ENCODE data around the gene GOSR1. TPM values are rescaled to one million over a fixed set of nuclear protein-coding genes. Genes with fewer than 3 reads are reported as not detected.
"Not testable (repeated sequence)": the region's sequence is repeated elsewhere in the genome, so short reads cannot be mapped to it uniquely, and the experiment has no call there.

Gene GOSR1
- total RNA-seq, 1 experiment from 2014 or later: 12.0 TPM

GRCh38 chr17:30545024-30545423, 67.8 kb downstream of the GOSR1 start:
- Histone ChIP-seq H3K27me3 (ENCODE audit: control insufficient read depth, insufficient read depth, low read length) (no peaks in the 10 kb centered on the region), H3K4me3 (ENCODE audit: insufficient read depth, low read depth, low read length) (no peak overlapping the region), H3K36me3 (replicated peaks; ENCODE audit: control insufficient read depth, insufficient read depth, low read length) (no peaks in the 10 kb centered on the region)
- DNase-seq: no peak

DNA sequence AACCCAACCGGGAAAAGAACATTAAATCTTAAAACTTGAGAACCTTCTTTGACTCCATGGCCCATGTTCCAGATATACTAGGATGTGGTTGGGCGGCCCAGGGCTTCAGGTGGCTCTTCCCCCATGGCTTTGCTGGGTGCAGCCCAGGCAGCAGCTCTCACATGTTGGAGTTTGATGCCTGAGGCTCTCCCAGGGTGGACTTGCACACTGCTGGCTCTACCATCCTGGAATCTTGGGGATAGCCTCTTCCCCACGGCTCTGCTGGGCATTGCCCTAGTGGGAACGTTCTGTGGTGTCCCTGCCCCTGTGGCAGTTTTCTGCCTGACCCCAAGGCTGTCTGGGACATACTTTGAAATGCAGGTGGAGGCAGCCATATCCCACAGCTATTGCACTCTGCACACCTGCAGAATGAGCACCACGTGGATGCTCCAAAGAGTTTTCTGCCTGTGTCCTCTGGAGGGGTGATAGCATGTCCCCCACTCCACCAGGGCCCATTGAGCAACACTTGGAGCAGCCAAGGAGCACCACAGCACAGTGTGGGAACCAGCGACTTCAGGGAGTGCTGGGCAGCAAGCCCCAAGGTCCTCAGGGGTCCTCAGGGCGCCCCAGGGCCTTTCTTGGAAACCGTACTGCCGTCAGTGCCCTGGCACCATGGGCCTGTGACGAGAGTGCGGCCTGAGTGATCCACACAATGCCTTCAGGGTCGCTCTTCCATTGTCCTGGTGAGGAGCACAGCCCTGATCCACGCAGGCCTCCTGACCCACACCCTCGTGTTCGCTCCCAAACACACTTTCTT, 70.8 kb downstream of the GOSR1 start:
- no peak for DNase-seq
- H3K36me3 ChIP-seq (replicated peaks; ENCODE audit: control insufficient read depth, insufficient read depth, low read length): no peaks in the 10 kb centered on the region
- H3K4me3 ChIP-seq (ENCODE audit: insufficient read depth, low read depth, low read length): no peak overlapping the region
- H3K27me3 ChIP-seq (ENCODE audit: control insufficient read depth, insufficient read depth, low read length): no peaks in the 10 kb centered on the region

DNA sequence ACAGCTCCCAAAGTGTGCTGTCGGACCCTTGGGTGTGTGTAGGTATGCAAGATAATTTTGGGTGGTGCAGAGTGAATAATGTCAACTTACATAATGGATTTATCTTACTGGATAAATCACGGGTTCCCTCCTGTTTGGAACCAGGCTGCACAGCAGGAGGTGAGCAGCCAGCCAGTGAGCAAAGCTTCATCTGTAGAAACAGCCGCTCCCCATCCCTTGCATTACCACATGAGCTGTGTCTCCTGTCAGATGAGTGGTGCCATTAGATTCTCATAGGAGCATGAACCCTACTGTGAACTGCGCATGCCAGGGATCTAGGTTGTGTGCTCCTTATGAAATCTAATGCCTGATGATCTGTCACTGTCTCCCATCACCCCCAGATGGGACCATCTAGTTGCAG, 72.0 kb downstream of the GOSR1 start:
- not testable (repeated sequence) for DNase-seq; H3K4me3 ChIP-seq (ENCODE audit: insufficient read depth, low read depth, low read length); H3K27me3 ChIP-seq (ENCODE audit: control insufficient read depth, insufficient read depth, low read length); H3K36me3 ChIP-seq (replicated peaks; ENCODE audit: control insufficient read depth, insufficient read depth, low read length)

GRCh38 chr17:30549864-30550511, 72.8 kb downstream of the GOSR1 start:
- Histone ChIP-seq H3K27me3 (ENCODE audit: control insufficient read depth, insufficient read depth, low read length) (no peaks in the 10 kb centered on the region), H3K36me3 (replicated peaks; ENCODE audit: control insufficient read depth, insufficient read depth, low read length) (no peaks in the 10 kb centered on the region), H3K4me3 (ENCODE audit: insufficient read depth, low read depth, low read length) (no peak overlapping the region)
- no peak for DNase-seq

- DNase-seq: no peak
- no peaks in the 10 kb centered on the region for H3K27me3 ChIP-seq (ENCODE audit: control insufficient read depth, insufficient read depth, low read length)
Observed at GRCh38 chr17:30550512-30551273, 73.5 kb downstream of the GOSR1 start.

DNA sequence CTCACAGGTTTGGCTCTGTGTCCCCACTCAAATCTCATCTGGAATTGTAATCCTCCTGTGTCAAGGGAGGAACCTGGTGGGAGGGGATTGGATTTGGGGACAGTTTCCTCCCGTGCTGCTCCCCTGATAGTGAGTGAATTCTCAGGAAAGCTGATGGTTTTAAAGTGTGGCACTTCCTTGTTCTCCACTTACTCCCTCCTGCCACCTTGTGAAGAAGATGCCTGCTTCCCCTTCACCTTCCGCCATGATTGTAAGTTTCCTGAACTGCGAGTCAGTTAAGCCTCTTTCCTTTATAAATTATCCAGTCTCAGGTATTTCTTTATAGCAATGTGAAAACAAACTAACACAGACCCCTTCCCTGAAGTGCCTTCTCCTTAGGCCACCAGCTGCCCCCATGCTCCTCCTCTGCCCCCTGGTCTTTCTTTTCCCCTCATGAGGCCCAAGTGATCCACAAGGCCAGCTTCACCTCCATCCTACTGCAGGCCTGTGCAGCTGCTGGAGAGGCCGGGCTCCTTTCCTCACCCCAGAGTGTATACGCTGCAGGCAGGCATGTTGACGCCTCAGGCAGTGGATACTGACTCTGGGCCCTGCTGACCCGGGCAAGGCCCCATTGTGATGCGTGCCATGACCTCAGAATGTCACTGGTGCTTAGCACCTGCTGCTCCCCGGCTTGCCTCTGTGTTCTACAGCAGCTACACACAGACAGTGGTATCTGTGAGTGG, 74.2 kb downstream of the GOSR1 start:
- not testable (repeated sequence) for H3K4me3 ChIP-seq (ENCODE audit: insufficient read depth, low read depth, low read length); H3K36me3 ChIP-seq (replicated peaks; ENCODE audit: control insufficient read depth, insufficient read depth, low read length); H3K27me3 ChIP-seq (ENCODE audit: control insufficient read depth, insufficient read depth, low read length); DNase-seq

More at GRCh38 chr17:30550512-30551273, 73.5 kb downstream of the GOSR1 start:
- Histone ChIP-seq H3K36me3 (replicated peaks; ENCODE audit: control insufficient read depth, insufficient read depth, low read length) (no peaks in the 10 kb centered on the region), H3K4me3 (ENCODE audit: insufficient read depth, low read depth, low read length) (no peak overlapping the region)

- Histone ChIP-seq H3K36me3 (replicated peaks; ENCODE audit: control insufficient read depth, insufficient read depth, low read length) (no peaks in the 10 kb centered on the region), H3K4me3 (ENCODE audit: insufficient read depth, low read depth, low read length) (no peak overlapping the region), H3K27me3 (ENCODE audit: control insufficient read depth, insufficient read depth, low read length) (no peaks in the 10 kb centered on the region)
- DNase-seq: no peak
Observed at GRCh38 chr17:30551996-30552339, 74.8 kb downstream of the GOSR1 start.

- Histone ChIP-seq H3K4me3 (ENCODE audit: insufficient read depth, low read depth, low read length) (no peak overlapping the region), H3K27me3 (ENCODE audit: control insufficient read depth, insufficient read depth, low read length) (no peaks in the 10 kb centered on the region), H3K36me3 (replicated peaks; ENCODE audit: control insufficient read depth, insufficient read depth, low read length) (no peaks in the 10 kb centered on the region)
- DNase-seq: no peak
Observed at GRCh38 chr17:30552994-30553566, 75.9 kb downstream of the GOSR1 start.

- not testable (repeated sequence) for H3K27me3 ChIP-seq (ENCODE audit: control insufficient read depth, insufficient read depth, low read length); H3K36me3 ChIP-seq (replicated peaks; ENCODE audit: control insufficient read depth, insufficient read depth, low read length); DNase-seq; H3K4me3 ChIP-seq (ENCODE audit: insufficient read depth, low read depth, low read length)
Observed at GRCh38 chr17:30553823-30554440, 76.7 kb downstream of the GOSR1 start.

DNA sequence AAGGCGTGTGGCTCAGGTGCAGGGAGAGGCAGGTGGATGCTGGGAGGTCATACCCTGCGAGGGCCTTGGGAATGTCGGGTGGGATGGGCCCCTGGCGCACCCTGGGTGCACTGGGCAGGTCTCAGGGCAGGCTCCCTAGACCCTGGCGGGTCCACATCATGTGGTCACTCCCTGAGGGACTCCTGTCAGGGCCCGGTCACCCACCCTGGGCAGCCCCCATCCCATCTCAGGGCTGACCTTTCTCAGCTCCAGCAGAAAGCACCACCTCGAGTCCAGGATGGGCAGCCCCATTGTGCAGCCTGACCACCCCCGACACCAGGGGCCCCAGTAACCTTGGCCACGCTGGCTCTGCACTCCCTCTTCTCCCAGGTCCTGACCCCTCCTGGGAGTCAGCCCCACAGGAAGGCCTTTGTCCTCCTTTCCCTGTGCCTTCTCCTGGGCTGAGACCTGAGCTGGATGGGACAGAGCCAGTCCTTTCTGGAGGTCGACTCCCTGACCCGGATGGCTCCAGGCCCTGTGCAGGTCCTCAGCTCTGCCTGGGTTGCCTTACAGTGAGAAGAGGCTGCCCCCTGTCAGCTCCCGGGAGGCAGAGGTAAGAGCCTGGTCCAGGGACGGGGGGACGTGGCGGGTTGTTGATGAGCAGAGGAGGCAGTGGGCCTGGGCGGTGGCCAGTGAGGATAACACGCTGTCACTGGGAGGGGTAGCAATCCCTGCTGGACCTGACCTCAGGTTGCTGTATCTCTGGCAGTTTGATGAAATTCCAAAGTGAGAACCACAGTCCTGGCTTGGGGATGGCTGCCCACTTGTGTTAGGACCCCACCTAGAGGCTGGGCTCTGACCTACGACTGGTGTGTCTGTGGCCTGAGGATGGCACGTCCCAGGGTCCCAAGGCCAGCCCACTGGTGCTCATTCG, 77.9 kb downstream of the GOSR1 start:
- DNase-seq: peak; percentile 81
- Histone ChIP-seq H3K36me3 (replicated peaks; ENCODE audit: control insufficient read depth, insufficient read depth, low read length) (no peaks in the 10 kb centered on the region), H3K4me3 (ENCODE audit: insufficient read depth, low read depth, low read length) (no peak overlapping the region), H3K27me3 (ENCODE audit: control insufficient read depth, insufficient read depth, low read length) (no peaks in the 10 kb centered on the region)

GRCh38 chr17:30555942-30556341, 78.7 kb downstream of the GOSR1 start:
- Histone ChIP-seq H3K36me3 (replicated peaks; ENCODE audit: control insufficient read depth, insufficient read depth, low read length) (no peaks in the 10 kb centered on the region), H3K4me3 (ENCODE audit: insufficient read depth, low read depth, low read length) (no peak overlapping the region), H3K27me3 (ENCODE audit: control insufficient read depth, insufficient read depth, low read length) (no peaks in the 10 kb centered on the region)
- DNase-seq: no peak

DNA sequence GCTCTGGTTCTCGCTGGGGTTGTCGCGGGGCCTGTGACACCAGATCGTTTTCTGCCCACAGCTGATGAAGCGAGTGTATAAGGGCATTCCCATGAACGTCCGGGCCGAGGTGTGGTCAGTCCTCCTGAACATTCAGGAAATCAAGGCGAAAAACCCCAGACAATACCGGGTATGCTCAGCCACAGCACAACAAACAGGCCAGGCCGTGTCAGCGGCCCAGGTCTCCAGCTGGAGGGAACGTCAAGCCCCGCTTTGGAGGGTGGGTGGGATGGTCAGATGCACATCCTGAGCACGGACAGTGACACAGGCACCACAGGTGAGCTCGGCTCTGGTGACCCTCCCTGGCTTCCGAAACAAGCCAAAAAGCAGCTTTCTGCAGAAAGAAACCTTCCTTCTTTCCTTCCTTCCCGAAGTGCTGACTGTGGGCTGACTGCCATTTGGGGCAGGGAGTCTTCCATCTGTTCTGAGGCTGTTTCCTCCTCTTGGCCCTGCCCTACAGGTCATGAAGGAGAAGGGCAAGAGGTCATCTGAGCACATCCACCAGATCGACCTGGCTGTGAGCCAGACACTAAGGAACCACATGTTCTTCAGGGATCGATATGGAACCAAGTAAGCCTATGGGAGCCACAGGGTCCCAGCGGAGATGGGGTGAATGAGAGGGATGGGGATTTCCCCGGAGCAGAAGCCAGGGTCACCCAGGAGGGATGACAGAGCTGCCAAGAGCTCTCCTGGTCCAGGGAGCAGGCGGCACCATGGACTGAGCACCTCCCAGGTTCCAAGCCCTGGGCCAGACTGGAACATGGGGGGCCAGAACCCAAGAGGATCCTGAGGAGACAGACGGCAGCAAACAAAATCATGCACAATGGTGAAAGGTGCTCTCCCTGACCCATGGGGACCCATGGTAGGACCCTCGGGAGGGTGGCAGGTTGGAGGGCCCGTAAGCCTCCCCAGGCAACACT, 79.4 kb downstream of the GOSR1 start:
- Histone ChIP-seq H3K4me3 (ENCODE audit: insufficient read depth, low read depth, low read length) (no peak overlapping the region), H3K27me3 (ENCODE audit: control insufficient read depth, insufficient read depth, low read length) (no peaks in the 10 kb centered on the region), H3K36me3 (replicated peaks; ENCODE audit: control insufficient read depth, insufficient read depth, low read length) (no peaks in the 10 kb centered on the region)
- no peak for DNase-seq
